HK-2 (cell line): ENCODE measurements around the gene ANP32E.
"Not testable (repeated sequence)": the region's sequence is repeated elsewhere in the genome, so short reads cannot be mapped to it uniquely, and the experiment has no call there.

ENCODE experiments used
- DNase-seq: peaks from one replicate; pipeline ENCODE4 v3.0.0-alpha.2; 2018; ENCODE audit not compliant: unreplicated experiment

Gene ANP32E

DNA sequence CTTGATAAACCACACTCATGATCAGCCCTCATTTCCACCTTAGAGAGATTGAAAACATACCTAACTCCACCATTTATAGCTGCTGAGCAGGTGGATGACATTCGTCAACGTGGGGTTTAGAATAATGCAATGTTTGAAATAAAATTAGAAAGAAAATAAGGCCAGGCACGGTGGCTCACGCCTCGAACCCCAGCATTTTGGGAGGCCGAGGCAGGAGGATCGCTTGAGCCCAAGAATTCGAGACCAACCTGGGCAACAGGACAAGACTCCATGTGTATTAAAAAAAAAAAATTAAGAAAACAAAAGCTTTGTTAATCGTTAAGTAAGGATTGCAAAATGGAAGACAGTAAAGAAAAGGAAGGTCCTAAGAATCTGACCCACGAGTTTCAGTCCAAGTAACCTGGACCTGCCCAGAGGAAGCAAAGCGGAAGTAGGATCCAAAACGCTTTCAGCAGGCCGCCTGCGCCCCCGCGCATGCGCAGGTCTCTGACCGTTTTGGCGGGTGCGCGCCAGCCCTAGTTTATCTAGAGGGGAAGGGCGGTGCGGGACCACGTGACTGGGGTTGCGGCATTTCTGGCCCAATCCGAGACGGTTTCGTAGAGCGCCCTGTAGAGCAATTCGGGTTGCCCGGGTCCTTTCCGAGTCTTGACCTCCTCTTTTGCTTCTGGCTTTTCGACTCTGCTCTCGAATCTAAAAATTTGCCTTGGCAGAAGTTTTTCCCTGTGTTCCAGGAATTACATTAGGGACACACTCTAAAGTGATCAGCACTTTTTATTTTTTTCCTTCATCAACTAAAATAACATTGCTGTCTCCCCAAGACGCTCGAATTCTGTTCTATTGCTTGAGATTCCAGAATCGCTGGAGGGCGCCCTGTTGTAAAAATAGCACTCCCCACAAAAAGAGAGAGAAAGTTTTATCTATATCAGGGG lies 22.5 kb downstream of the ANP32E start:
- peak; percentile 96 for DNase-seq

- DNase-seq = no peak
Measured at GRCh38 chr1:150212070-150212469, 23.8 kb downstream of the ANP32E start.

DNA sequence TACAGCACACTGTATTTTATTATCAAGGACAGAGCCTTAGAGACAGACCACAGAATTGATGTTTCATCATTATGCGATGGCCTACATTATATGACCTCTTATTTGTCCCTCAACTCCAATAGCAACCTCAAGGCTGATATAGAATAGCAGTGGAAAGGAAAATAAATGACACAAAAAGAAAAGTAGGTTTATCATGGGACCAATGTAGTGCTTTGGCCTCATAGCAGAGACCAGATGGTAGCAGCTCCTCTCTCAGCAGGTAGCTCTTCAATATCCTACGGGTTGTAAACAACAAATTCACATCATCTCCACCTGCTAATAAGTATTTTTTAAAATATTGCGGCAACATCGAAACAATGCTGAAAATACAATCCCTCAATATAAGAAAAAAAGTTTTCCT lies 25.2 kb downstream of the ANP32E start:
- DNase-seq = no peak

- DNase-seq = no peak
Measured at GRCh38 chr1:150210091-150210490, 25.8 kb downstream of the ANP32E start.

DNA sequence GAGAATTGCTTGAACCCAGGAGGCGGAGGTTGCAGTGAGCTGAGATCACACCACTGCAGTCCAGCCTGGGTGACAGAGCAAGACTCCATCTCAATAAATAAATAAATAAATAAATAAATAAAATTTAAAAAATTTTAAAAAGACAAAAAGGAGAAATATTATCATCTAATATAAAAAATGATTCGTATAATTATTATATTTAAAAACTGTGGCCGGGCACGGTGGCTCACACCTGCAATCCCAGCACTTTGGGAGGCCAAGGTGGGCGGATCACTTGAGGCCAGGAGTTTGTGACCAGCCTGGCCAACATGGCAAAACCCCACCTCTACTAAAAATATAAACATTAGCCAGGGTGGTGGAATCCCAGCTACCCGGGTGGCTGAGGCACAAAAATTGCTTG lies 27.5 kb downstream of the ANP32E start:
- DNase-seq = not testable (repeated sequence)

GRCh38 chr1:150207281-150207971 lies 28.5 kb downstream of the ANP32E start:
- DNase-seq = no peak

GRCh38 chr1:150196417-150196816 lies 39.5 kb downstream of the ANP32E start:
- no peak for DNase-seq

- no peak for DNase-seq
Measured at GRCh38 chr1:150194381-150195031, 41.4 kb downstream of the ANP32E start.

DNA sequence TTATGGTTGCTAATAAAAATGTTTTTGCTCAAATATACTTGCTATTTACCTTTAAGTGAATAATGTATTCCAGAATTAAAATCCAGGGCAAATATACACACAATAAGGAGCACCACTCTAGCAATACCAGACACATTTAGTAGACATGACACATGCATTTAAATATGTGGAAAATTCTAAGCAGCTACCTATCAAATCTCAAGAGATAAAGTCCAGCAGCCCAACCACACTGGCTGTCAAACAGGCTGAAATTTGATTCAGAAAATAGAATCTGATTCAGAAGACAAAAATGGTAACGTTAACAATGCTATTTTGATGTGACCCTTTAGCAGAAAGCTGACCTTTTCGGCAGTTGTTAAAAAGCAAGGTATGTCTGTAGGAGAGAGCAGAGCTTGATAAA lies 43.9 kb downstream of the ANP32E start:
- DNase-seq = peak; percentile 10

DNA sequence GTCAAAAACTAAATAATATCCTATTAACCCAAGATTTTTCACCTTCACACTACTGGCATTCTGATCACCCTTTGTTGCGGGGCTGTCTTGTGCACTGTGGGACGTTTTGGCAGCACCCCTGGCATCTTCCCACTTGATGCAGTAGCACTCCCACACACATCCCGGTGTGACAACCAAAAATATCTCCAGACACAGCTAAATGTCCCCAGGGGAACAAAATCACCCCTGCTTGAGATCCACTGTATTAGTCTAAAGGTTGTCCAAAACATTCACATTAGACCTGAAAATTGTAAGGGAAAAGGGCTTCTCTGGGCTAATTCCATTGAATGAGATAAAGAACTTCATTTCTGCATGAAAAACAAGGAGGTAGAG lies 48.4 kb downstream of the ANP32E start:
- no peak for DNase-seq

- peak; percentile 13 for DNase-seq
Measured at GRCh38 chr1:150186789-150187559, 48.9 kb downstream of the ANP32E start.

DNA sequence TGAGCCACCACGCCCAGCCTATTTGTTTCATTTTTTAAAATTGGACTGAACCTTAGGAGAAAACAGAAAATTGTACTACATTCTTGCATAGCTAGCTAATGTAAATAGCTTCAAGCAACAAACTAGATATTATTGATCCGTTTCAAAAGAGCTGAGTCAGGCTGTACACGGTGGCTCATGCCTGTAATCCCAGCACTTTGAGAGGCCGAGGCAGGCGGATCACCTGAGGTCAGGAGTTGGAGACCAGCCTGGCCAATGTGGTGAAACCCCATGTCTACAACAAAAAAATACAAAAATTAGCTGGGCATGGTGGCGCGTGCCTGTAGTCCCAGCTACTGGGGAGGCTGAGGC lies 49.5 kb downstream of the ANP32E start:
- DNase-seq = not testable (repeated sequence)

GRCh38 chr1:150185481-150185880 lies 50.4 kb downstream of the ANP32E start:
- no peak for DNase-seq

DNA sequence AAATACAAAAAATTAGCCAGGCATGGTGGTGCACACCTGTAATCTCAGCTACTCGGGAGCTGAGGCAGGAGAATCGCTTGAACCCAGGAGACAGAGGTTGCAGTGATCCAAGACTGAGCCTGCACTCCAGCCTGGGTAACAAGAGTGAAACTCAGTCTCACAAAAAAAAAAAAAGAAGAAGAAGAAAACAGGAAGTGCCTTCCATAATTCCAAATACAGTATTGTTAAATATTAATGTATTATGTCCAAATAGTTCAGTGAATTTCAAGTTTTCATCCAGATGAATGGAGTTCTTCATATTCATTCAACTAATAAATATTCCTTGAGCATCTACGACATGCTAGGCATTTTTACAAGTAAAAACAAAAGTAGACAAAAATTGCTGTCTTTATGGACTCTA lies 52.9 kb downstream of the ANP32E start:
- no peak for DNase-seq

GRCh38 chr1:150182247-150182646 lies 53.7 kb downstream of the ANP32E start:
- no peak for DNase-seq

- no peak for DNase-seq
Measured at GRCh38 chr1:150180474-150180873, 55.4 kb downstream of the ANP32E start.

DNA sequence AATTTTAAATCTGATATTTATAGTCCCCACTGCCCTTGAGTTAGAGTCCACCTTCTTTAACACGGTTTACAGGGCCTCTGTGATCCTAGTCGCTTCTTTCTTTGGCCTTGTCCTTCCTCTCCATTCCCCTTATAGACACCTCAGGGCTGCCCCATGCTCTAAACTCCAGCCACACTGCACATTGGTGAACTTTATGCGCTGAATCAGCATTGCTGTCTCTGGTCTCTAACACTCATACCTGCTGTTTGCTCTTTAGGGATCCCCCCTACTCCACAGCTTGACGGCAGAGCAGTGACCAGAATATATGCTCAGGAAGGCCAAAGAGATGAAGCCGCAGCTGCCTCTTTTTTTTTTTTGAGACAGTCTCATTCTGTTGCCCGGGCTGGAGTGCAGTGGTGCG lies 56.0 kb downstream of the ANP32E start:
- DNase-seq = no peak

- DNase-seq = no peak
Measured at GRCh38 chr1:150178548-150178947, 57.4 kb downstream of the ANP32E start.

DNA sequence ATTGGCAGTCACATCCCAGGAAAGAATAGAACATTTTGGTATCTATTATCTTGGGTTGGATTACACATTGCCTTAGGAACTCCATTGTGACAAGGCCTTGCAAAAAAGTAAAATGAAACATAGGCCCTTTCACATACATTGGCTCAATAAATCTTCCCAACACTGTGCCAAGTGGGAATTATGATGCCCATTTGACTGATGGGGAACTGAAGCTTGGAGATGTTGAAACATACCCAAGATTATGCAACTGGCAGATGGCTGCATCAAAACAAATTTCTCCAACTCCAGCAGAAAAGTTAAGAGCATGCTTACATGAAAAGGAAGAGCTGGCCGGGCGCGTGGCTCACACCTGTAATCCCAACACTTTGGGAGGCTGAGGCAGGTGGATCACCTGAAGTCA lies 59.3 kb downstream of the ANP32E start:
- no peak for DNase-seq

DNA sequence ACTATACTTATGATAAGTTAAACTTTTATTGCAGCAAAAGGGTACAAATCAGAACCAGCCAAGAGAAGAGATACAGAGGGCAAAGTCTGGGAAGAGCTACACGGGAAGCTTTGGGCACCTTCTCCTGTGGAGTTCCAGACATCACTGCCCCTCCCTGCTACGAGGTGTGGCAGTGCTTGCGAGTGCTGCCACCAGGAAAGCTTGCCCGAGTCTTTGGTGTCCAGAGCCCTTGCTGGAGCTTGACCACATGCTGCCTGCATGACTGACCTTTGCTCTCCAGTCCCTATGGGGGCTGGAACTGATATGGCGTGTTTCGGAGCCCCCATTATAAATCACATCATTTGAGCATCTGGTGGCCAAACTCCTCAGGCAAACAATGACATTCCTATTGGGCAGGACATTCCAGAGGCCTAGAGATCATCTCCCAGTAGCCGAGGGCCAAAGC lies 62.7 kb downstream of the ANP32E start:
- DNase-seq = no peak

DNA sequence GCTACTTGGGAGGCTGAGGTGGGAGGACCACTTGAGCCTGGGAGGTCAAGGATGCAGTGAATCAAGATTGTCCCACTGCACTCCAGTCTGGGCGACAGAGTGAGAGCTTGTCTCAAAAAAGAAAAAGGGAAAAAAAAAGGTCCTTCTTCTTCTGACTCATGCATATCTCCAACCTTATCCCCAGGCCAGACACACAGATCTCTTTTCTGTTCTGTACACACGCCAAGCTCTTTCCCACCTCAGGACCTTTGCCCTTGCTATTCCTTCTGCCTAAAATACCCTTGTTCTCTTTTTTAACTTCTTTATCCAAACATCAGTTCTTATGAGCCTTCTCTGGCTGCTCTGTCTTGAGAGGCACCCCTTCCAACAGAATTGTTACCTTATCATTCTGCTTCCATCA lies 64.1 kb downstream of the ANP32E start:
- no peak for DNase-seq
